CD4-positive, alpha-beta T cell treated with Interleukin-15 for 1 hour (primary cell): ENCODE measurements around the gene ELAVL4.

Source experiments
- DNase-seq: peaks from one replicate; pipeline ENCODE4 v3.0.0-alpha.2; 2020

ELAVL4 gene

GRCh38 chr1:50181027-50181663, 72.4 kb downstream of the ELAVL4 start:
- DNase-seq: no peak

- DNase-seq: no peak
These were observed 74.8 kb downstream of the ELAVL4 start for GRCh38 chr1:50183378-50184133.

- DNase-seq: no peak
These were observed 80.6 kb downstream of the ELAVL4 start for GRCh38 chr1:50189369-50189768.

GRCh38 chr1:50193002-50193401, 84.3 kb downstream of the ELAVL4 start:
- DNase-seq: no peak

GRCh38 chr1:50195205-50195604, 86.5 kb downstream of the ELAVL4 start:
- no peak for DNase-seq

- DNase-seq: no peak
These were observed 87.4 kb downstream of the ELAVL4 start for GRCh38 chr1:50196081-50196480.

GRCh38 chr1:50197216-50197615, 88.5 kb downstream of the ELAVL4 start:
- no peak for DNase-seq

GRCh38 chr1:50208315-50208714, 99.6 kb downstream of the ELAVL4 start:
- DNase-seq: no peak

GRCh38 chr1:50208756-50209155, 100.0 kb downstream of the ELAVL4 start:
- no peak for DNase-seq

- no peak for DNase-seq
These were observed 101.0 kb downstream of the ELAVL4 start for GRCh38 chr1:50209749-50210148.

GRCh38 chr1:50213505-50213904, 104.8 kb downstream of the ELAVL4 start:
- no peak for DNase-seq

GRCh38 chr1:50214717-50215116, 106.0 kb downstream of the ELAVL4 start:
- no peak for DNase-seq

GRCh38 chr1:50218344-50219120, 109.8 kb downstream of the ELAVL4 start:
- no peak for DNase-seq

- DNase-seq: no peak
These were observed 120.2 kb downstream of the ELAVL4 start for GRCh38 chr1:50228871-50229384.

GRCh38 chr1:50231209-50231608, 122.5 kb downstream of the ELAVL4 start:
- no peak for DNase-seq

GRCh38 chr1:50232336-50232735, 123.6 kb downstream of the ELAVL4 start:
- no peak for DNase-seq

GRCh38 chr1:50236656-50237055, 127.9 kb downstream of the ELAVL4 start:
- no peak for DNase-seq

GRCh38 chr1:50237056-50237455, 128.3 kb downstream of the ELAVL4 start:
- DNase-seq: no peak

- no peak for DNase-seq
These were observed 135.2 kb downstream of the ELAVL4 start for GRCh38 chr1:50243939-50244338.

- DNase-seq: no peak
These were observed 138.1 kb downstream of the ELAVL4 start for GRCh38 chr1:50246869-50247268.

GRCh38 chr1:50251702-50252101, 143.0 kb downstream of the ELAVL4 start:
- DNase-seq: no peak

- DNase-seq: no peak
These were observed 143.5 kb downstream of the ELAVL4 start for GRCh38 chr1:50252196-50252595.
